SK-N-SH treated with all-trans-retinoic acid at 6 μM for 48 hours (cell line): ENCODE results near the gene ARID5B.

Experiments
- BACH2 ChIP-seq: fragments of 250-450 bp; sonication (Bioruptor Pico); IDR thresholded peaks from 2 replicates; pipeline ENCODE4 v1.9.0; 2021; ENCODE audit warnings: mild to moderate bottlenecking, borderline replicate concordance
- ISL1 ChIP-seq: fragments of 250-450 bp; sonication (Bioruptor Pico); IDR thresholded peaks from 2 replicates; pipeline ENCODE4 v2.1.2; 2022; ENCODE audit warnings: mild to moderate bottlenecking, moderate library complexity
- PPARA ChIP-seq: fragments of 250-450 bp; sonication (Bioruptor Pico); IDR thresholded peaks from 2 replicates; pipeline ENCODE4 v1.5.0; 2020; ENCODE audit warnings: mild to moderate bottlenecking, borderline replicate concordance
- RARB ChIP-seq: fragments of 250-450 bp; sonication (Bioruptor Pico); IDR thresholded peaks from 2 replicates; pipeline ENCODE4 v1.8.0; 2021; ENCODE audit warnings: mild to moderate bottlenecking, moderate library complexity
- TCF4 ChIP-seq: fragments of 250-450 bp; sonication (Bioruptor Pico); IDR thresholded peaks from 2 replicates; pipeline ENCODE4 v1.8.0; 2021; ENCODE audit warnings: mild to moderate bottlenecking, moderate library complexity, borderline replicate concordance
- ZFP3 ChIP-seq: fragments of 250-450 bp; sonication (Bioruptor Pico); IDR thresholded peaks from 2 replicates; pipeline ENCODE4 v1.5.0; 2020; ENCODE audit warnings: mild to moderate bottlenecking, moderate library complexity
- ZFP30 ChIP-seq: fragments of 450-650 bp; formaldehyde crosslinking; IDR thresholded peaks from 2 replicates; pipeline ENCODE4 v1.5.0; 2022; ENCODE audit warnings: mild to moderate bottlenecking, moderate library complexity
- ZNF70 ChIP-seq: fragments of 450-650 bp; formaldehyde crosslinking; IDR thresholded peaks from 2 replicates; pipeline ENCODE4 v1.5.0; 2020; ENCODE audit warnings: mild to moderate bottlenecking, moderate library complexity
- ZNF8 ChIP-seq: fragments of 450-650 bp; formaldehyde crosslinking; IDR thresholded peaks from 2 replicates; pipeline ENCODE4 v1.5.0; 2020; ENCODE audit warnings: mild to moderate bottlenecking, moderate library complexity
- TF ChIP-seq, protein P1 (sequence below): fragments of 250-450 bp; sonication (Bioruptor Pico); IDR thresholded peaks from 2 replicates; pipeline ENCODE4 v1.5.1; 2021; ENCODE audit warnings: mild to moderate bottlenecking, moderate library complexity
- TF ChIP-seq, protein P2 (sequence below): fragments of 250-450 bp; sonication (Bioruptor Pico); IDR thresholded peaks from 2 replicates; pipeline ENCODE4 v1.5.0; 2020; ENCODE audit warnings: mild to moderate bottlenecking, moderate library complexity
- TF ChIP-seq, protein P3 (sequence below): fragments of 250-450 bp; sonication (Bioruptor Pico); IDR thresholded peaks from 2 replicates; pipeline ENCODE4 v1.8.0; 2021; ENCODE audit warnings: low read depth, mild to moderate bottlenecking, moderate library complexity, borderline replicate concordance
- TF ChIP-seq, protein P4 (sequence below): fragments of 250-450 bp; sonication (Bioruptor Pico); IDR thresholded peaks from 2 replicates; pipeline ENCODE4 v1.5.1; 2020; ENCODE audit warnings: low read depth, mild to moderate bottlenecking, moderate library complexity

DNA sequence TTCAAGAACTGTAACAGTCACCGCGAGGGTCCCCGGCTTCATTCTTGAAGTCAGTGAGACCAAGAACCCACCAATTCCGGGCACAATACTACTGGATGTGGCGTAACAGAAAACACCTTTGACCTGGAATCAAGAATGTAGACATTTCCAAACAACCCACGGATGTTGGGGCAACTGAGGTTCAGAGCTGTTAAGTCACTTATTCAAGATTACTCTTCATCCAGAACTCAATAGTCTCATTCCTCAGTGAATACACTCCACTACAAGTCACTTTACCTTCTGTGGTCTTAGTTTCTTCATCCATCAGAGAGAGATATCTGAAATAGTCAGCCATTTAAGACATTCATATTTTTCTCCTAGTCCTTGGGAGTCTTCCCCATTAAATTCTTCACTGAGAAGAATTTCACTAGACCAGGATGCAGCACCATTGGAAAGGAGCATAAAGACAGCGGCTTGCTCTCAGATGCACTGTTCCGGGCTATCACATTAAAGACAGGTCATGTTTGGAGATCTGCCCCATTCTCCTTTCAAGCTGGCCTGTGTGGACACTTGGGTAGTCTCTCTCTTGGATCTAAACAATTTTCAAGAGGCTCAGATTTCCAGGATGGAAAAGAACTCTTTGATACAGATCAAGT is 32.3 kb upstream of the ARID5B start:
- TF ChIP-seq BACH2 (no peak), TCF4 (no peak), ZFP30 (CRISPR knock-in tag) (no peak), ZFP3 (CRISPR knock-in tag) (no peak), ISL1 (CRISPR knock-in tag) (no peak), PPARA (no peak), ZNF8 (CRISPR knock-in tag) (no peak), ZNF70 (CRISPR knock-in tag) (no peak), RARB (CRISPR knock-in tag) (no peak)
- TF ChIP-seq, protein P1, sequence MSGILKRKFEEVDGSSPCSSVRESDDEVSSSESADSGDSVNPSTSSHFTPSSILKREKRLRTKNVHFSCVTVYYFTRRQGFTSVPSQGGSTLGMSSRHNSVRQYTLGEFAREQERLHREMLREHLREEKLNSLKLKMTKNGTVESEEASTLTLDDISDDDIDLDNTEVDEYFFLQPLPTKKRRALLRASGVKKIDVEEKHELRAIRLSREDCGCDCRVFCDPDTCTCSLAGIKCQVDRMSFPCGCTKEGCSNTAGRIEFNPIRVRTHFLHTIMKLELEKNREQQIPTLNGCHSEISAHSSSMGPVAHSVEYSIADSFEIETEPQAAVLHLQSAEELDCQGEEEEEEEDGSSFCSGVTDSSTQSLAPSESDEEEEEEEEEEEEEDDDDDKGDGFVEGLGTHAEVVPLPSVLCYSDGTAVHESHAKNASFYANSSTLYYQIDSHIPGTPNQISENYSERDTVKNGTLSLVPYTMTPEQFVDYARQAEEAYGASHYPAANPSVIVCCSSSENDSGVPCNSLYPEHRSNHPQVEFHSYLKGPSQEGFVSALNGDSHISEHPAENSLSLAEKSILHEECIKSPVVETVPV = no peak
- TF ChIP-seq, protein P2, sequence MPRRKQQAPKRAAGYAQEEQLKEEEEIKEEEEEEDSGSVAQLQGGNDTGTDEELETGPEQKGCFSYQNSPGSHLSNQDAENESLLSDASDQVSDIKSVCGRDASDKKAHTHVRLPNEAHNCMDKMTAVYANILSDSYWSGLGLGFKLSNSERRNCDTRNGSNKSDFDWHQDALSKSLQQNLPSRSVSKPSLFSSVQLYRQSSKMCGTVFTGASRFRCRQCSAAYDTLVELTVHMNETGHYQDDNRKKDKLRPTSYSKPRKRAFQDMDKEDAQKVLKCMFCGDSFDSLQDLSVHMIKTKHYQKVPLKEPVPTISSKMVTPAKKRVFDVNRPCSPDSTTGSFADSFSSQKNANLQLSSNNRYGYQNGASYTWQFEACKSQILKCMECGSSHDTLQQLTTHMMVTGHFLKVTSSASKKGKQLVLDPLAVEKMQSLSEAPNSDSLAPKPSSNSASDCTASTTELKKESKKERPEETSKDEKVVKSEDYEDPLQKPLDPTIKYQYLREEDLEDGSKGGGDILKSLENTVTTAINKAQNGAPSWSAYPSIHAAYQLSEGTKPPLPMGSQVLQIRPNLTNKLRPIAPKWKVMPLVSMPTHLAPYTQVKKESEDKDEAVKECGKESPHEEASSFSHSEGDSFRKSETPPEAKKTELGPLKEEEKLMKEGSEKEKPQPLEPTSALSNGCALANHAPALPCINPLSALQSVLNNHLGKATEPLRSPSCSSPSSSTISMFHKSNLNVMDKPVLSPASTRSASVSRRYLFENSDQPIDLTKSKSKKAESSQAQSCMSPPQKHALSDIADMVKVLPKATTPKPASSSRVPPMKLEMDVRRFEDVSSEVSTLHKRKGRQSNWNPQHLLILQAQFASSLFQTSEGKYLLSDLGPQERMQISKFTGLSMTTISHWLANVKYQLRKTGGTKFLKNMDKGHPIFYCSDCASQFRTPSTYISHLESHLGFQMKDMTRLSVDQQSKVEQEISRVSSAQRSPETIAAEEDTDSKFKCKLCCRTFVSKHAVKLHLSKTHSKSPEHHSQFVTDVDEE (CRISPR knock-in tag) = no peak
- TF ChIP-seq, protein P3, sequence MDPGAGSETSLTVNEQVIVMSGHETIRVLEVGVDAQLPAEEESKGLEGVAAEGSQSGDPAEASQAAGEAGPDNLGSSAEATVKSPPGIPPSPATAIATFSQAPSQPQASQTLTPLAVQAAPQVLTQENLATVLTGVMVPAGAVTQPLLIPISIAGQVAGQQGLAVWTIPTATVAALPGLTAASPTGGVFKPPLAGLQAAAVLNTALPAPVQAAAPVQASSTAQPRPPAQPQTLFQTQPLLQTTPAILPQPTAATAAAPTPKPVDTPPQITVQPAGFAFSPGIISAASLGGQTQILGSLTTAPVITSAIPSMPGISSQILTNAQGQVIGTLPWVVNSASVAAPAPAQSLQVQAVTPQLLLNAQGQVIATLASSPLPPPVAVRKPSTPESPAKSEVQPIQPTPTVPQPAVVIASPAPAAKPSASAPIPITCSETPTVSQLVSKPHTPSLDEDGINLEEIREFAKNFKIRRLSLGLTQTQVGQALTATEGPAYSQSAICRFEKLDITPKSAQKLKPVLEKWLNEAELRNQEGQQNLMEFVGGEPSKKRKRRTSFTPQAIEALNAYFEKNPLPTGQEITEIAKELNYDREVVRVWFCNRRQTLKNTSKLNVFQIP (CRISPR knock-in tag) = no peak
- TF ChIP-seq, protein P4, sequence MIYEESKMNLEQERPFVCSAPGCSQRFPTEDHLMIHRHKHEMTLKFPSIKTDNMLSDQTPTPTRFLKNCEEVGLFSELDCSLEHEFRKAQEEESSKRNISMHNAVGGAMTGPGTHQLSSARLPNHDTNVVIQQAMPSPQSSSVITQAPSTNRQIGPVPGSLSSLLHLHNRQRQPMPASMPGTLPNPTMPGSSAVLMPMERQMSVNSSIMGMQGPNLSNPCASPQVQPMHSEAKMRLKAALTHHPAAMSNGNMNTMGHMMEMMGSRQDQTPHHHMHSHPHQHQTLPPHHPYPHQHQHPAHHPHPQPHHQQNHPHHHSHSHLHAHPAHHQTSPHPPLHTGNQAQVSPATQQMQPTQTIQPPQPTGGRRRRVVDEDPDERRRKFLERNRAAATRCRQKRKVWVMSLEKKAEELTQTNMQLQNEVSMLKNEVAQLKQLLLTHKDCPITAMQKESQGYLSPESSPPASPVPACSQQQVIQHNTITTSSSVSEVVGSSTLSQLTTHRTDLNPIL (CRISPR knock-in tag) = no peak
